ENCODE measurements around the gene TMCC1.

GRCh38 chr3:129607391-129608068 is 286.0 kb downstream of the TMCC1 start:
- no peak for TF ChIP-seq CTCF (IDR thresholded peaks at IDR 0.05; ENCODE audit: insufficient read depth, low read length)
- no peak for TF ChIP-seq POLR2AphosphoS5 (IDR thresholded peaks at IDR 0.05; ENCODE audit: low read depth)
- no peak for TF ChIP-seq GABPA (IDR thresholded peaks at IDR 0.05; ENCODE audit: low read depth)
- no peak for TF ChIP-seq REST (IDR thresholded peaks at IDR 0.05; ENCODE audit: insufficient replicate concordance, low read depth)
